Measurements from ENCODE around the gene TMEM233.

The TMEM233 gene

GRCh38 chr12:119603767-119604166, 10.2 kb downstream of the TMEM233 start:
- H3K4me3 ChIP-seq (ENCODE audit: low read length): no peak overlapping the region
- peaks cover 4% of the 10 kb centered on the region for H3K4me1 ChIP-seq (ENCODE audit: control insufficient read depth, low read length)
- H3K9me2 ChIP-seq (replicated peaks; ENCODE audit: control insufficient read depth, low read length): no peaks in the 10 kb centered on the region
- no peaks in the 10 kb centered on the region for H3K36me3 ChIP-seq (ENCODE audit: control insufficient read depth, low read length)
- no peaks in the 10 kb centered on the region for H3K79me2 ChIP-seq (ENCODE audit: control insufficient read depth, low read length)
- TF ChIP-seq EZH2phosphoT487 (IDR thresholded peaks at IDR 0.05; ENCODE audit: borderline replicate concordance, low read length) (no peak), CTCF (IDR thresholded peaks at IDR 0.05; ENCODE audit: low read depth, low read length, poor library complexity, severe bottlenecking) (no peak)
- H3K27ac ChIP-seq (ENCODE audit: low read depth, low read length): no peak overlapping the region
- H4K20me1 ChIP-seq (ENCODE audit: control insufficient read depth, insufficient read depth, low read depth, low read length): no peaks in the 10 kb centered on the region
- H3K9me3 ChIP-seq (ENCODE audit: control insufficient read depth, insufficient read depth, low read length): no peaks in the 10 kb centered on the region
- H3K27me3 ChIP-seq (ENCODE audit: control insufficient read depth, low read length): peaks cover 2% of the 10 kb centered on the region; the same call in 1 of the 2 replicates
- no peak overlapping the region for H3K4me2 ChIP-seq (ENCODE audit: low read length)
- no peaks in the 10 kb centered on the region for H3F3A ChIP-seq (ENCODE audit: control insufficient read depth, insufficient read depth)

- no peak overlapping the region for H3K4me2 ChIP-seq (ENCODE audit: low read length)
- no peaks in the 10 kb centered on the region for H3K9me2 ChIP-seq (replicated peaks; ENCODE audit: control insufficient read depth, low read length)
- peaks cover 17% of the 10 kb centered on the region for H3K9me3 ChIP-seq (ENCODE audit: control insufficient read depth, insufficient read depth, low read length)
- H3K4me3 ChIP-seq (ENCODE audit: low read length): no peak overlapping the region
- H3K36me3 ChIP-seq (ENCODE audit: control insufficient read depth, low read length): no peaks in the 10 kb centered on the region
- H3K4me1 ChIP-seq (ENCODE audit: control insufficient read depth, low read length): peaks cover 20% of the 10 kb centered on the region
- TF ChIP-seq CTCF (IDR thresholded peaks at IDR 0.05; ENCODE audit: low read depth, low read length, poor library complexity, severe bottlenecking) (no peak), EZH2phosphoT487 (IDR thresholded peaks at IDR 0.05; ENCODE audit: borderline replicate concordance, low read length) (no peak)
- no peaks in the 10 kb centered on the region for H3F3A ChIP-seq (ENCODE audit: control insufficient read depth, insufficient read depth)
- no peaks in the 10 kb centered on the region for H4K20me1 ChIP-seq (ENCODE audit: control insufficient read depth, insufficient read depth, low read depth, low read length)
- no peak overlapping the region for H3K27ac ChIP-seq (ENCODE audit: low read depth, low read length)
- H3K27me3 ChIP-seq (ENCODE audit: control insufficient read depth, low read length): peaks cover 2% of the 10 kb centered on the region; the same call in 1 of the 2 replicates
- no peaks in the 10 kb centered on the region for H3K79me2 ChIP-seq (ENCODE audit: control insufficient read depth, low read length)
Observed at GRCh38 chr12:119609358-119609757, 15.8 kb downstream of the TMEM233 start.

- Histone ChIP-seq H3K4me2 (ENCODE audit: low read length) (no peak overlapping the region), H3K9me3 (ENCODE audit: control insufficient read depth, insufficient read depth, low read length) (peaks cover 20% of the 10 kb centered on the region), H3K79me2 (ENCODE audit: control insufficient read depth, low read length) (no peaks in the 10 kb centered on the region), H3K9me2 (replicated peaks; ENCODE audit: control insufficient read depth, low read length) (no peaks in the 10 kb centered on the region), H4K20me1 (ENCODE audit: control insufficient read depth, insufficient read depth, low read depth, low read length) (no peaks in the 10 kb centered on the region), H3K4me1 (ENCODE audit: control insufficient read depth, low read length) (peaks cover 17% of the 10 kb centered on the region), H3K27me3 (ENCODE audit: control insufficient read depth, low read length) (no peaks in the 10 kb centered on the region), H3K36me3 (ENCODE audit: control insufficient read depth, low read length) (no peaks in the 10 kb centered on the region), H3K27ac (ENCODE audit: low read depth, low read length) (no peak overlapping the region), H3K4me3 (ENCODE audit: low read length) (no peak overlapping the region), H3F3A (ENCODE audit: control insufficient read depth, insufficient read depth) (no peaks in the 10 kb centered on the region)
- TF ChIP-seq CTCF (IDR thresholded peaks at IDR 0.05; ENCODE audit: low read depth, low read length, poor library complexity, severe bottlenecking) (no peak), EZH2phosphoT487 (IDR thresholded peaks at IDR 0.05; ENCODE audit: borderline replicate concordance, low read length) (no peak)
Observed at GRCh38 chr12:119613319-119613936, 19.9 kb downstream of the TMEM233 start.

All from DOHH2 (cell line).